Esophagus muscularis mucosa (tissue), 4 donors: ENCODE data around the gene KRT83. TPM values are rescaled to one million over a fixed set of nuclear protein-coding genes. Genes with fewer than 3 reads are reported as not detected.

ENCODE experiments used
- DNase-seq: peaks from one replicate; pipeline ENCODE4 v3.0.0-alpha.2; 2017; ENCODE audit errors: extremely low spot score
- H3K27ac ChIP-seq, 4 donors: fragments of 200-600 bp; sonication (generic); replicated peaks in 1 of 4; 1 replicate in 3 of 4; 2 replicates in 1 of 4; pipeline ENCODE4 v1.5.1; 2016 to 2019; ENCODE audit warnings: mild to moderate bottlenecking in 1 of 4
- H3K27me3 ChIP-seq, 4 donors: fragments of 200-600 bp; sonication (generic); one replicate each; pipeline versions ENCODE4 v1.5.1 to v1.6.0; 2016 to 2019
- H3K36me3 ChIP-seq, 4 donors: fragments of 200-600 bp; sonication (generic); one replicate each; pipeline ENCODE4 v1.5.1; 2016 to 2019
- H3K4me1 ChIP-seq, 4 donors: fragments of 200-600 bp; sonication (generic); one replicate each; pipeline ENCODE4 v1.5.1; 2016 to 2019
- H3K4me3 ChIP-seq, 4 donors: fragments of 200-600 bp; sonication (generic); 1 replicate in 2 of 4; 2 replicates in 2 of 4; pipeline ENCODE4 v1.5.1; 2016 to 2019; ENCODE audit warnings: mild to moderate bottlenecking in 4 of 4, moderate library complexity in 1 of 4
- H3K9me3 ChIP-seq, 4 donors: fragments of 200-600 bp; sonication (generic); 1 replicate in 3 of 4; 2 replicates in 1 of 4; pipeline ENCODE4 v1.5.1; 2016 to 2019
- EP300 ChIP-seq: sonication (generic); formaldehyde crosslinking; IDR thresholded peaks from one replicate; pipeline ENCODE4 v1.6.1; 2017; ENCODE audit warnings: antibody characterized with exemption
- POLR2A ChIP-seq: fragments of 450-650 bp; IDR thresholded peaks from one replicate; pipeline ENCODE4 v1.6.1; 2017; ENCODE audit warnings: antibody characterized with exemption, moderate library complexity, mild to moderate bottlenecking, low read depth
- POLR2AphosphoS5 ChIP-seq, 2 donors: sonication (generic); formaldehyde crosslinking; IDR thresholded peaks; one replicate each; pipeline ENCODE4 v1.6.1; 2017; ENCODE audit warnings: antibody characterized with exemption in 2 of 2
- WGBS: methylation state at CpG from one replicate; pipeline ENCODE4 v1.1.5; 2018; 5-methylcytosine and 5-hydroxymethylcytosine counted together
- intact Hi-C: fragments of 100-400 bp; cut with DNase I; formaldehyde crosslinking; loops from one replicate; pipeline ENCODE4 v1.15.1; 2023
- total RNA-seq, 4 donors: library from RNA; depleted of rRNA; stranded (reverse); fragments of >200 nt; gene quantifications; one replicate each; pipeline versions ENCODE4 v1.1.0 to v1.2.1, GENCODE V29; 2016
- TF ChIP-seq, protein P1 (sequence below), 3 experiments: fragments of 200-600 bp in 2 of 3; fragments of 450-650 bp in 1 of 3; sonication (generic) in 2 of 3; IDR thresholded peaks; one replicate each; pipeline ENCODE4 v1.5.1; 2017 to 2019; ENCODE audit warnings: antibody characterized with exemption in 3 of 3, mild to moderate bottlenecking in 2 of 3, moderate library complexity in 1 of 3

The KRT83 gene
- total RNA-seq, 4 donors from 2014 or later: not detected

DNA sequence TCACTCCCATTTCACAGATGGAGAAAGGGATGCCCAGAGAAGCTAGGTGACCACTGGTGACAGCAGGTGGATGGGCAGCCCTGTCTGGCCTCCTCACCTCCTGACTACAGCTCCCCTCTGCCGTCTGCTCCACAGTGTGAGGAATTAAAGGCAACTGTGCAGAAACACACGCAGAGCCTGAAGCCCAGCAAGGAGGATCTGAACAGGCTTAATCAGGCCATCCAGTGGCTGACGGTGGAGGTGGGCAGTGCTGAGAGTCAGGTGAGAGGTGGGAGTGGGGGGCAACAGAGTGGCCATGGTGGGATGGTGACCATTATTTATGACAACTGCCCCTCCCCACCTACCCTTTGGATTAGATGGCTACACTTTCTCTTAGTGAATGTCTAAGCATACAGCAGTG, 45.5 kb downstream of the KRT83 start:
- Histone ChIP-seq H3K9me3 (no peaks in the 10 kb centered on the region), H3K27me3 (peaks cover 0 to 1% (median 0%) of the 10 kb centered on the region in 4 donors), H3K36me3 (no peaks in the 10 kb centered on the region), H3K4me1 (peaks cover 18 to 28% (median 24%) of the 10 kb centered on the region in 4 donors), H3K4me3 (no peak overlapping the region), H3K27ac (no peak overlapping the region)
- intact Hi-C loops: loop anchor here (5.0 kb wide), 2 partner anchors 53 to 118 kb away; no protein-coding TSS in a partner anchor
- no peak for DNase-seq
- TF ChIP-seq, protein P1, sequence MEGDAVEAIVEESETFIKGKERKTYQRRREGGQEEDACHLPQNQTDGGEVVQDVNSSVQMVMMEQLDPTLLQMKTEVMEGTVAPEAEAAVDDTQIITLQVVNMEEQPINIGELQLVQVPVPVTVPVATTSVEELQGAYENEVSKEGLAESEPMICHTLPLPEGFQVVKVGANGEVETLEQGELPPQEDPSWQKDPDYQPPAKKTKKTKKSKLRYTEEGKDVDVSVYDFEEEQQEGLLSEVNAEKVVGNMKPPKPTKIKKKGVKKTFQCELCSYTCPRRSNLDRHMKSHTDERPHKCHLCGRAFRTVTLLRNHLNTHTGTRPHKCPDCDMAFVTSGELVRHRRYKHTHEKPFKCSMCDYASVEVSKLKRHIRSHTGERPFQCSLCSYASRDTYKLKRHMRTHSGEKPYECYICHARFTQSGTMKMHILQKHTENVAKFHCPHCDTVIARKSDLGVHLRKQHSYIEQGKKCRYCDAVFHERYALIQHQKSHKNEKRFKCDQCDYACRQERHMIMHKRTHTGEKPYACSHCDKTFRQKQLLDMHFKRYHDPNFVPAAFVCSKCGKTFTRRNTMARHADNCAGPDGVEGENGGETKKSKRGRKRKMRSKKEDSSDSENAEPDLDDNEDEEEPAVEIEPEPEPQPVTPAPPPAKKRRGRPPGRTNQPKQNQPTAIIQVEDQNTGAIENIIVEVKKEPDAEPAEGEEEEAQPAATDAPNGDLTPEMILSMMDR (IDR thresholded peaks at IDR 0.05): no peak
- no peak for TF ChIP-seq EP300
- TF ChIP-seq POLR2AphosphoS5 (IDR thresholded peaks at IDR 0.05): no peak
- 94% methylated on average over 3 of the region's 3 CpGs for WGBS

DNA sequence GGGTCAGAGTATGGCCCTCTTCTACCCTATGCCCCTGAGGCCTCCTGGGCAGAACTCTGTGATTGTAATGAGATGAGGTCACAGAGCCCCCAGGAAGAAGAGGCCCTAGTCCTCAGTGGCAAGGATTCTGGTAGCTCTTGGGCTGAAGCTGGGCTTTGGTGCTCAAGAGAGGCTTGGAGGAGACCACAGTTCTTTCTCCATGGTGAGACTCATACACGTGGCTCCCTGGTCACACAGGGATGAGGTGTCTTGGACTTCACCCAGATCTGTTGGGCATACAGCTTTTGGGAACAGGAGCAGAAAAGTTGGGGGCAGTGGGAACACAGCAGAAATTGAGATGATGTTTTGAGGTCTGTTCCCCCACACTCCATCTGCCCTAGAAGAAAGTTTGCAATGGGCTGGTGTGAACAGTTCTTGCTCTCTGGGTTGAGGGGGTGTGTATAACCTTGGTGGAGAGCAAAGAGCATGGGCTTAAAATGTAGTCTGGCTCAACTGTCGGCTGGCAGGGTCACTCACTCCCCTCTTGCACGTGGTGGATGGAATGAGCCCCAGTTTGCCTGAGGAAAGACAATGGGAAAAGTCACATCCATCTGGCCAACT, 46.6 kb downstream of the KRT83 start, which contains the start of gene KRT86:
KRT86 (plus strand) TSS at position 125 of the 600 bp plus-strand sequence. CDS start 27,272 bp downstream, outside the sequence.
- TF ChIP-seq, protein P1 (IDR thresholded peaks at IDR 0.05): no peak
- no peak for TF ChIP-seq EP300
- no peak for TF ChIP-seq POLR2A
- H3K4me1 ChIP-seq: peaks cover 9 to 18% (median 14%) of the 10 kb centered on the region in 4 donors
- DNase-seq: no peak
- H3K27me3 ChIP-seq: peaks cover 0 to 6% (median 0%) of the 10 kb centered on the region in 4 donors
- H3K4me3 ChIP-seq: no peak within 1 kb of the TSS
- 71% methylated on average over 1 of the region's 3 CpGs for WGBS
- no peaks in the 10 kb centered on the region for H3K9me3 ChIP-seq
- intact Hi-C loops: loop anchor here (5.0 kb wide), 2 partner anchors 52 to 117 kb away; no protein-coding TSS in a partner anchor
- H3K27ac ChIP-seq: no peak within 1 kb of the TSS
- H3K36me3 ChIP-seq: no peaks in the 10 kb centered on the region

DNA sequence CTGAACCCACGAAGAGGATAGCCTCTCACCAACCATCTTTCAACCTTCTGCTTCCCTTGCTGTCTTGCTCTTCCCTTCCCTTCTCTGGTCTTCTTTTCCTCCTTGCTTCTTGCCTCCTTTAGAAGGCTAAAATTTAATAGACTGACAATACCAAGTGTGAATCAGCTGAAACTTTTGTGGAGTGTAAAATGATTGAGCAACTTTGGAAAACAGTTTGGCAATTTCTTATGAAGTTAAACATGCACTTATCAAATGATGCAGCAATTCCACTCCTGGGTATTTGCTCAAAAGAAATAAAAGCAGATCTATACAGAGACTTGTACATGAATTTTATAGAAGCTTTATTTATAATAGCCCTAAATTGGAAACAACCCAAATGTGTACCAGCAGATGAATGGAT, 50.0 kb downstream of the KRT83 start:
- no peak overlapping the region for H3K4me3 ChIP-seq
- intact Hi-C loops: no loop called here
- H3K4me1 ChIP-seq: no peaks in the 10 kb centered on the region
- no peak for TF ChIP-seq POLR2AphosphoS5 (IDR thresholded peaks at IDR 0.05)
- TF ChIP-seq POLR2A: no peak
- no peak for TF ChIP-seq EP300
- TF ChIP-seq, protein P1 (IDR thresholded peaks at IDR 0.05): no peak
- 56% methylated on average over 1 of the region's 1 CpG for WGBS
- no peak overlapping the region for H3K27ac ChIP-seq
- DNase-seq: no peak
- H3K27me3 ChIP-seq: peaks cover 0 to 6% (median 0%) of the 10 kb centered on the region in 4 donors
- no peaks in the 10 kb centered on the region for H3K36me3 ChIP-seq
- no peaks in the 10 kb centered on the region for H3K9me3 ChIP-seq

DNA sequence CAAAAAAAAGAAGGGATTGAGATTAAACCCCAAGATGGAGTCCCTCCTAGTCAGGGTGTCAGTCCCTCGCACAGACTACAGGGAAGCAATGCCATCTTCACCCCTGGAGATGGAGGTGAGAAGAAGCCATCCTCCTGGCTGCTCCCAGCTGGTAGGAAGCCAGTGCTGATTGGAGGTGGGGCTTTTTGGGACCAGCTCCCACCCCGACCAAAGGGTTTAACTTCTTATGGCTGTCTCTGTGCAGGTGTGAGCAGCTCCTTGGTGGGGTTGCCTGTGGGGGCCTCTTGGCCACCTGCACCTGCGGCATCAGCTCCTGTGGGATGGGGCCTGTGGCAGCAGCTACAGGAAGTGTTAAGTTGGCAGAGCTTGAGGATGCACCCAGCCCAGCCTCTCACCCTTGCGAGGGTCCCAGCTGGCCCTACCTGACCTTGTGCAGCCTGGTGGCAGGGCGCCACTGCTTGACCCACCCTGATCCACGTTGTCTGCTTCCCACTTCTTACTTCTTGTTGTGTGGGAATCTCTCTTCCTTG, 50.6 kb downstream of the KRT83 start:
- Histone ChIP-seq H3K36me3 (no peaks in the 10 kb centered on the region), H3K4me3 (no peak overlapping the region), H3K9me3 (no peaks in the 10 kb centered on the region), H3K27me3 (peaks cover 0 to 6% (median 0%) of the 10 kb centered on the region in 4 donors), H3K4me1 (no peaks in the 10 kb centered on the region), H3K27ac (no peak overlapping the region)
- DNase-seq: no peak
- 87% methylated on average over 5 of the region's 6 CpGs for WGBS
- intact Hi-C loops: no loop called here
- TF ChIP-seq EP300: no peak
- no peak for TF ChIP-seq POLR2AphosphoS5 (IDR thresholded peaks at IDR 0.05)
- TF ChIP-seq, protein P1 (IDR thresholded peaks at IDR 0.05): no peak
- no peak for TF ChIP-seq POLR2A
